Small intestine (tissue), 7 donors: ENCODE data around the gene KDM4B. TPM values are rescaled to one million over a fixed set of nuclear protein-coding genes. Genes with fewer than 3 reads are reported as not detected.
"Not testable (repeated sequence)": the region's sequence is repeated elsewhere in the genome, so short reads cannot be mapped to it uniquely, and the experiment has no call there.

Experiments
- DNase-seq, 2 donors: peaks; one replicate each; pipeline versions ENCODE4 v3.0.0 to v3.0.0-alpha.2; 2013
- FAIRE-seq: peaks from 2 replicates; lab custom pipeline; 2012; peaks lifted over from hg19 to GRCh38; lab: Jason Lieb, UNC
- H3K27ac ChIP-seq, 3 donors: one replicate each; pipeline ENCODE4 v1.5.1; 2013; ENCODE audit warnings: low read length in 2 of 3, mild to moderate bottlenecking in 2 of 3, control low read depth in 1 of 3, inconsistent platforms in 1 of 3, low read depth in 1 of 3, moderate library complexity in 1 of 3
- H3K27me3 ChIP-seq, 3 donors: one replicate each; pipeline ENCODE4 v1.6.1; 2013; ENCODE audit warnings: low read length in 3 of 3, inconsistent platforms in 1 of 3; ENCODE audit not compliant: control insufficient read depth in 3 of 3, insufficient read depth in 3 of 3
- H3K36me3 ChIP-seq, 3 donors: one replicate each; pipeline ENCODE4 v1.6.1; 2013; ENCODE audit warnings: low read length in 3 of 3, inconsistent platforms in 1 of 3, low read depth in 1 of 3, mild to moderate bottlenecking in 1 of 3, moderate library complexity in 1 of 3; ENCODE audit not compliant: control insufficient read depth in 3 of 3, insufficient read depth in 2 of 3
- H3K4me1 ChIP-seq, 3 donors: one replicate each; pipeline ENCODE4 v1.6.1; 2013; ENCODE audit warnings: low read length in 2 of 3, inconsistent platforms in 1 of 3, low read depth in 1 of 3, mild to moderate bottlenecking in 1 of 3, moderate library complexity in 1 of 3; ENCODE audit not compliant: control insufficient read depth in 3 of 3, insufficient read depth in 2 of 3
- H3K4me3 ChIP-seq, 3 donors: one replicate each; pipeline ENCODE4 v1.5.1; 2013; ENCODE audit warnings: low read length in 3 of 3, control low read depth in 1 of 3, inconsistent platforms in 1 of 3, low read depth in 1 of 3, mild to moderate bottlenecking in 1 of 3, moderate library complexity in 1 of 3
- H3K9me3 ChIP-seq, 2 donors: one replicate each; pipeline ENCODE4 v1.6.1; 2013; ENCODE audit warnings: low read depth in 1 of 2, low read length in 1 of 2; ENCODE audit not compliant: control insufficient read depth in 2 of 2, insufficient read depth in 1 of 2
- WGBS, 3 donors: extraction: QIAGEN DNeasy Blood & Tissue Kit; methylation state at CpG; one replicate each; pipeline ENCODE4 v1.1.7; 2013; 5-methylcytosine and 5-hydroxymethylcytosine counted together
- polyA plus RNA-seq, 4 donors: library from polyadenylated mRNA; stranded (reverse) in 3 of 4; unstranded in 1 of 4; fragments of 200-250 nt in 3 of 4; fragments of 120-200 nt in 1 of 4; gene quantifications; one replicate each; pipeline versions ENCODE4 v1.2.1 to v1.2.3, GENCODE V29; 2013
- donor health status: healthy with polysubstance abuse.
- donor health status: control.
- donor health status: control.
- donor health status: Bipolar disorder and iron deficiency.
- donor health status: healthy.

KDM4B gene
- polyA plus RNA-seq, 4 donors, result 8.1 to 12.0 (median 10.6) TPM

DNA sequence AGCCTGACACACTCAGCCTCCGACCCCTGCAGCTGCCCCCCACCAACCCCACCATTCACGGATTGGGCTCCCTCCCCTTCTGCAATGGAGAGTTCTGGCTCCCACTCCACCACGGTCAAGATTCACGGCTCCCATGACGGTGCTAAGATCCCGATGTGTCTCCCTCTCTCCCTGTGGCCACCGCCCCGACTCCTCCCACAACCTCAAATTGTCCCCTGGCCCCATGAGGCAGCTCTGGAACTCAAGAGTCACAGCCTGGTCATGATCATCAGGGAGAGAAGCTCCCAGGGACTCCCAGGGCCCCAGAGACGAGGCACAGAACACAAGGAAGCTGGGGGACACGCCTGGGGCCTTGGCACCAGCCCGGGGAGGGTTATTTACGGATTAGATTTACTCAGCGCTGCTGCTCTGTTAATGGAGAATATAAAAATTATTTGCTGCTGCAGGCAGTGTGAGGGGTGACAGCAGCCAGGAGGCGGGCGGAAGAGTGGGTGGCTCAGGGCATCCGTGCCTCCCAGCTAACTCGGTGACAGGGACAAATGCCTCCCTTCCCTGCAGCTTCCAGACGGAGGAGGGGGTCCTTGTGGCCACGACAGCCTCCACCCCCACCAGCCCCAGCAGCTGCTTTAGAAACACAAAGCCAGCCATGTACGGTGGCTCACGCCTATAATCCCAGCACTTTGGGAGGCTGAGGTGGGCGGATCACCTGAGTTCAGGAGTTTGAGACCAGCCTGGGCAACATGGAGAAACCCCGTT, 187.5 kb downstream of the KDM4B start:
- peaks cover 0 to 7% of the 10 kb centered on the region in 2 donors for H3K9me3 ChIP-seq
- no peak for DNase-seq
- no peak overlapping the region for H3K4me3 ChIP-seq
- FAIRE-seq, result no peak
- no peak overlapping the region for H3K27ac ChIP-seq
- H3K4me1 ChIP-seq, result no peaks in the 10 kb centered on the region
- 49 to 56% (median 56%) methylated on average over 23 of the region's 23 CpGs for WGBS, 3 donors
- H3K36me3 ChIP-seq, result peaks cover 0 to 6% (median 0%) of the 10 kb centered on the region in 3 donors
- no peaks in the 10 kb centered on the region for H3K27me3 ChIP-seq

DNA sequence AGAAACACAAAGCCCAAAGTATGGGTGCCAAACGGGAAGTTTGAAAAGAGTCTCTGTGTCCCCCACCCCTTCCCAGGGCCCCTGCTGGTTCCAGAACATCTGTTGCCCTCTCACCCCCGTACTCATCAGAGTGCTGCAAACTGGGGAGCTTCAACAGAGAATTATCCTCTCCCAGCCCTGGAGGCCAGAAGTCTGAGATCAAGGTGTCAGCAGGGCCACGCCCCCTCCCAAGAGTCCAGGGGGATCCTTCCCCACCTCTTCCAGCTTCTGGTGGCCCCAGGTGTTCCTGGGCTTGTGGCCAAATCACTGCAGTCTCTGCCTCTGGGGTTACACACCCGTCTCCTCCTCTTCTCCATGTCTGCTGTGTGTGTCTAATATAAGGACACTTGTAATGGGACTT, 188.3 kb downstream of the KDM4B start:
- no peak for DNase-seq
- WGBS, 3 donors, result 40 to 56% (median 45%) methylated on average over 4 of the region's 4 CpGs
- no peaks in the 10 kb centered on the region for H3K4me1 ChIP-seq
- peaks cover 0 to 7% of the 10 kb centered on the region in 2 donors for H3K9me3 ChIP-seq
- peaks cover 0 to 3% (median 0%) of the 10 kb centered on the region in 3 donors for H3K36me3 ChIP-seq
- H3K4me3 ChIP-seq, result no peak overlapping the region
- H3K27ac ChIP-seq, result no peak overlapping the region
- no peaks in the 10 kb centered on the region for H3K27me3 ChIP-seq
- FAIRE-seq, result no peak

DNA sequence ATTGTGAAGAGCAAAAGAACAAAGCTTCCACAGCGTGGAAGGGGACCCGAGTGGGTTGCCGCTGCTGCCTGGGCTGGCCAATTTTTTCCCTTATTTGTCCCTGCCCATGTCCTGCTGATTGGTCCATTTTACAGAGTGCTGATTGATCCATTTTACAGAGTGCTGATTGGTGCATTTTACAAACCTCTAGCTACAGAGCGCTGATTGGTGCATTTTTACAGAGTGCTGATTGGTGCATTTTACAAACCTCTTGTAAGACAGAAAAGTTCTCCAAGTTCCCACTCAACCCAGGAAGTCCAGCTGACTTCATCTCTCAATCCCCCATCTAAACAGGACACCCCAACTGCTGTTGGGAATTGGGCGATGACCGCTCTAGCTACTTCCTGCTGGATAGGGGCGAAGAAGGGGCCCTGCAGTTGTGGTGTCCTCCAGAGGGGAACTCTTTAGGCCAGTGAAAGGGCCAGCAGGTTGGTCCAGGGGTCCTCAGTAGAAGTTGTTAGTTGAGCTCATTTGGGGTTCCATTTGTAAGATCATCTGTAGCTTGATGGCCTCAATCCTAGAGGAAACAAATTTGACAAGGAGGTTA, 189.7 kb downstream of the KDM4B start:
- H3K4me3 ChIP-seq, H3K9me3 ChIP-seq, H3K27me3 ChIP-seq, H3K36me3 ChIP-seq, FAIRE-seq, H3K27ac ChIP-seq, DNase-seq, H3K4me1 ChIP-seq: not testable (repeated sequence)
- 96 to 97% (median 96%) methylated on average over 7 of the region's 7 CpGs for WGBS, 3 donors

DNA sequence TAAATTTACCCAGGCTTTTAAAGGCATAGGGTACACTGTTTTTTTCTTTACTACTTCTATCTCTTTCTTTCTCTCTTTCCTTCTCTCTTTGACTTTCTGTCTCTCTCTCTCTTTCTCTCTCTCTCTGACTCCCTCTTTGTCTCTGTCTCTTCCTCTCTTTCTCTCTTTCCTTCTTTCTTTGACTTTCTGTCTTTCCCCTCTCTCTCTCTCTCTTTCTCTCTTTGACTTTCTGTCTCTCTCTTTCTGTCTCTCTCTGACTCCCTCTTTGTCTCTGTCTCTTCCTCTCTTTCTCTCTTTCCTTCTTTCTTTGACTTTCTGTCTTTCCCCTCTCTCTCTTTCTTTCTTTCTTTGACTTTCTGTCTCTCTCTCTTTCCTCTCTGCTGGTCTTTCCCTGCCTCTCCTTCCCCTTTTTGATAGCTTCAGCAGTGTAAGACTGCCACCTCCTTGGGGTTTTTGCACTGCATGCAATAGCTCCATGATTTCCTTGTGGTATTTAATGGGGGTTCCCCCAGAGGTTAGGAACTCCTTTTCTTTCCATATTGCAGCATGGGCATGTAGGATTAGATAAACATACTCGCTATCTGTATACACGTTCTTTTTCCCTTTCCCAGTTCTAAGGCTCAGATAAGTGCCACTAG, 191.4 kb downstream of the KDM4B start:
- H3K4me3 ChIP-seq, H3K9me3 ChIP-seq, H3K4me1 ChIP-seq, H3K36me3 ChIP-seq, FAIRE-seq, H3K27ac ChIP-seq, H3K27me3 ChIP-seq, DNase-seq: not testable (repeated sequence)
- WGBS, 3 donors, result 62 to 81% (median 62%) methylated on average over 2 of the region's 2 CpGs

DNA sequence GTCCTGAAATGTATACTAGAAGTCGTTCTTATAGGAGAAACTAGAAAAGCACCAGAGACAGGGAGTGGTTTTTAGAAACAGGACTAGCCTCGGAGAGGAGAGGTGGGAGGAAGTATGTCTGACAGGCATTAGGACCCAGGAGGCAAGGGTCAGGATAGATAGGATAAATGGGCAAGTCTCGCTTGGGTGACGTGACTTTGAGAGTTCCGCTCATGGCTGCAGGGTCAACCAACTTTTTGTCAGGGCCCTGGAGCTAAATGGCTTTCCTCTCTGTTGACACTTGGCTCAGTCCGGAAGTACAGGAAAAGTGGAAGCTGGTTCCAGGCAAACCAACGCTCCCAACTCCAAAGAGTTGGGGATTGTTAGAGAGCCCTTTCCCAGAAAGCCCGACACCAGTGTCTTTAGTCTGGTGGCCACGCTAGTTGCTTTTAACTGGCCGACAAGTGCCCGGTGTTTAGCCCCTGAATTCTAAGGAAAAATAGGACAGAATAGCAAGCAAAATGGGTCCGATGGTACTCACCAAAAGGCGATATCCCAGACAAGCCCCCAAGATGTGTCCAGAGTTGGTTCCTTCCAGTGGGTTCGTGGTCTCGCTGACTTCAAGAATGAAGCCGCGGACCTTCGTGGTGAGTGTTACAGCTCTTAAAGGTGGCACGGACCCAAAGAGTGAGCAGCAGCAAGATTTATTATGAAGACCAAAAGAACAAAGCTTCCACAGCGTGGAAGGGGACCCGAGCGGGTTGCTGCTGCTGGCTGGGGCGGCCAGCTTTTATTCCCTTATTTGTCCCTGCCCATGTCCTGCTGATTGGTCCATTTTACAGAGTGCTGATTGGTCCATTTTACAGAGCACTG, 196.2 kb downstream of the KDM4B start:
- not testable (repeated sequence) for FAIRE-seq, H3K4me1 ChIP-seq

DNA sequence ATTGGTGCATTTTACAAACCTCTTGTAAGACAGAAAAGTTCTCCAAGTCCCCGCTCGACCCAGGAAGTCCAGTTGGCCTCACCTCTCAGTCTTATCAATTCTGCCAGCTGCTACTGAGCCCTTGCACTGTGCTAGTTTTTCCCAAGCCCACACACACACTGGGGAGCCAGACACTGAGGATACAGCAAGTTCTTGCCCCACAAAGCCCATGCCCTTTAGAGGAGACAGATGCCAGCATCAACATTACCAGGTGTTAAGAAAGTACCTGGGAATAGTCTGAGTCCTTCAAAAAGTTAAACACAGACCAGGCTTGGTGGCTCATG, 196.7 kb downstream of the KDM4B start:
- Histone ChIP-seq H3K27me3 (no peaks in the 10 kb centered on the region), H3K4me3 (no peak overlapping the region), H3K9me3 (no peaks in the 10 kb centered on the region), H3K36me3 (no peaks in the 10 kb centered on the region), H3K4me1 (no peaks in the 10 kb centered on the region), H3K27ac (no peak overlapping the region)
- no peak for FAIRE-seq
- 45 to 79% (median 60%) methylated on average over 2 of the region's 2 CpGs for WGBS, 3 donors
- no peak for DNase-seq

More for the DNA sequence above, 196.2 kb downstream of the KDM4B start:
- WGBS, 3 donors, result 78 to 84% (median 82%) methylated on average over 23 of the region's 23 CpGs
- not testable (repeated sequence) for H3K27me3 ChIP-seq, H3K9me3 ChIP-seq, H3K27ac ChIP-seq, H3K36me3 ChIP-seq, H3K4me3 ChIP-seq, DNase-seq

DNA sequence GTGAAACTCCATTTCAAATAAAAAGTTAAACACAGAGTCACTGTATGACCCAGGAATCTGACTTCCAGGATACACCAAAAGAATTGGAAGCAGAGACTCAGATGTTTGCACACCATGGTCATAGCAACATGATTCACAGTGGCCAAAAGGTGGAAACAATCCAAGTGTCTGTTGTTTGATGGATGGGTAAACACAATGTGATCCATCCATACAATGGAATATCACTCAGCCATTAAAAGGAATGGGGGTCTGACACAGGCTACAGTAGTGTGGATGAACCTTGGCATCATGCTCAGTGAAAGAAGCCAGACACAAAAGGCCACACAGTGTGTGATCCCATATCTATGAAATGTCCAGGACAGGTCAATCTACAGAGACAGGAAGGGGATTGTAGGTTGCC, 197.3 kb downstream of the KDM4B start:
- H3K4me1 ChIP-seq, result no peaks in the 10 kb centered on the region
- no peaks in the 10 kb centered on the region for H3K27me3 ChIP-seq
- no peaks in the 10 kb centered on the region for H3K36me3 ChIP-seq
- no peak overlapping the region for H3K27ac ChIP-seq
- H3K4me3 ChIP-seq, result no peak overlapping the region
- no peaks in the 10 kb centered on the region for H3K9me3 ChIP-seq
- DNase-seq (no peak), FAIRE-seq (no peak)

DNA sequence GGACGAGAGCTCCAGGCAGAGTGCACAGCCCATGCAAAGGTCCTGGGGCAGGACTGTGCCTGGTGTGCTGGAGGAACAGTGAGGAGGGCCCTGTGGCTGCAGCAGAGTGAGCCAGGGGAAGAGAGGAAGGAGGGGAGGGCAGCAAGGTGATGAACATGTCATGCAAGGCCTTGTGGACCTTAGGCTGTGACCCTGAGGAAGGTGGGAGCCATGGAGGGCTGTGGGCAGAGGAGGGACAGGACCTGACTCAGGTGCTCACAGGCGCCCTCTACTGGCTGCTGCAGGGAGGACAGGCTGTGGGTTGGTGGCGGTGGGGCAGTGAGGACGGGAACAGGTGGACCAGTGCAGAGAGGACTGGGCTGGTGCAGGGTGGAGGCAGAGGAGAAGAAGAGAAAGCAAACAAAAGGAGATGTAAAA, 201.4 kb downstream of the KDM4B start:
- Histone ChIP-seq H3K27me3 (no peaks in the 10 kb centered on the region), H3K4me1 (no peaks in the 10 kb centered on the region), H3K4me3 (no peak overlapping the region), H3K9me3 (no peaks in the 10 kb centered on the region), H3K27ac (no peak overlapping the region), H3K36me3 (no peaks in the 10 kb centered on the region)
- 49 to 63% (median 60%) methylated on average over 4 of the region's 4 CpGs for WGBS, 3 donors
- peak in 1 of 2 donors; percentile 12 for DNase-seq
- no peak for FAIRE-seq
